Ovary (tissue), 3 donors: Measurements from ENCODE around the gene YTHDC2.

Experiments used
- CTCF ChIP-seq, 3 donors: fragments of 450-650 bp in 2 of 3; fragments of 200-600 bp in 1 of 3; IDR thresholded peaks; one replicate each; pipeline versions ENCODE4 v1.5.1 to v1.8.0; 2016 to 2022; ENCODE audit warnings: antibody characterized with exemption in 3 of 3, mild to moderate bottlenecking in 1 of 3
- EP300 ChIP-seq: sonication (generic); formaldehyde crosslinking; IDR thresholded peaks from one replicate; pipeline ENCODE4 v1.6.1; 2017; ENCODE audit warnings: antibody characterized with exemption
- POLR2A ChIP-seq: fragments of 450-650 bp; IDR thresholded peaks from one replicate; pipeline ENCODE4 v1.6.1; 2017; ENCODE audit warnings: antibody characterized with exemption, mild to moderate bottlenecking, moderate library complexity
- donor health status: DM: no; HTN: no; CAD: no.

- TF ChIP-seq EP300 (no peak), POLR2A (no peak), CTCF (IDR thresholded peaks at IDR 0.05) (no peak)
Measured at GRCh38 chr5:113514289-113514635, 768 bp downstream of the YTHDC2 start.
